A549 (cell line): ENCODE measurements around the gene CAMTA1.

ENCODE experiments used
- CEBPB ChIP-seq, 2 experiments: fragments of >200 bp in 1 of 2; sonication (Bioruptor Twin) in 1 of 2; formaldehyde crosslinking in 1 of 2; IDR thresholded peaks; 2 replicates each; pipeline ENCODE4 v1.6.1; 2012 to 2016
- CTCF ChIP-seq: fragments of >200 bp; sonication (Bioruptor Twin); formaldehyde crosslinking; IDR thresholded peaks from 3 replicates; pipeline ENCODE4 v1.5.1; 2016
- HES2 ChIP-seq: fragments of >200 bp; sonication (Bioruptor Twin); formaldehyde crosslinking; IDR thresholded peaks from 2 replicates; pipeline ENCODE4 v1.6.1; 2016
- JUN ChIP-seq, 2 experiments: fragments of >200 bp; sonication (Bioruptor Twin); formaldehyde crosslinking; IDR thresholded peaks; 2 replicates in 1 of 2; 3 replicates in 1 of 2; pipeline ENCODE4 v1.6.1; 2016 to 2017
- MAFK ChIP-seq: fragments of 450-650 bp; IDR thresholded peaks from 2 replicates; pipeline ENCODE4 v1.6.1; 2014; ENCODE audit not compliant: partially characterized antibody
- MAZ ChIP-seq: fragments of 150-350 bp; IDR thresholded peaks from 2 replicates; pipeline ENCODE4 v1.6.1; 2014; ENCODE audit warnings: antibody characterized with exemption, low read depth, low read length, borderline replicate concordance
- POLR2A ChIP-seq: IDR thresholded peaks from 2 replicates; pipeline ENCODE4 v1.6.1; 2012; ENCODE audit warnings: mild to moderate bottlenecking, low read length
- RNF2 ChIP-seq: fragments of 200-600 bp; sonication (generic); IDR thresholded peaks from 2 replicates; pipeline ENCODE4 v1.6.1; 2016; ENCODE audit warnings: low read depth, mild to moderate bottlenecking, antibody characterized with exemption, moderate library complexity, borderline replicate concordance
- SMC3 ChIP-seq: fragments of >200 bp; sonication (Bioruptor Twin); formaldehyde crosslinking; IDR thresholded peaks from 3 replicates; pipeline ENCODE4 v1.6.1; 2018; ENCODE audit warnings: inconsistent platforms
- ZFP36 ChIP-seq: fragments of 450-650 bp; IDR thresholded peaks from 2 replicates; pipeline ENCODE4 v1.6.1; 2014; ENCODE audit warnings: borderline replicate concordance; ENCODE audit not compliant: partially characterized antibody
- ZSCAN20 ChIP-seq: fragments of 250-450 bp; sonication (Bioruptor Pico); IDR thresholded peaks from 2 replicates; pipeline ENCODE4 v1.8.0; 2022; ENCODE audit warnings: mild to moderate bottlenecking, moderate library complexity
- TF ChIP-seq, protein P1 (sequence below): fragments of >200 bp; sonication (Bioruptor Twin); formaldehyde crosslinking; IDR thresholded peaks from 3 replicates; pipeline ENCODE4 v1.6.1; 2016
- TF ChIP-seq, protein P2 (sequence below): fragments of 200-600 bp; sonication (generic); IDR thresholded peaks from 2 replicates; pipeline ENCODE4 v1.6.1; 2016; ENCODE audit warnings: antibody characterized with exemption, mild to moderate bottlenecking, moderate library complexity

- TF ChIP-seq, protein P1, sequence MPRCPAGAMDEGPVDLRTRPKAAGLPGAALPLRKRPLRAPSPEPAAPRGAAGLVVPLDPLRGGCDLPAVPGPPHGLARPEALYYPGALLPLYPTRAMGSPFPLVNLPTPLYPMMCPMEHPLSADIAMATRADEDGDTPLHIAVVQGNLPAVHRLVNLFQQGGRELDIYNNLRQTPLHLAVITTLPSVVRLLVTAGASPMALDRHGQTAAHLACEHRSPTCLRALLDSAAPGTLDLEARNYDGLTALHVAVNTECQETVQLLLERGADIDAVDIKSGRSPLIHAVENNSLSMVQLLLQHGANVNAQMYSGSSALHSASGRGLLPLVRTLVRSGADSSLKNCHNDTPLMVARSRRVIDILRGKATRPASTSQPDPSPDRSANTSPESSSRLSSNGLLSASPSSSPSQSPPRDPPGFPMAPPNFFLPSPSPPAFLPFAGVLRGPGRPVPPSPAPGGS, result no peak
- no peak for TF ChIP-seq CTCF
- no peak for TF ChIP-seq ZFP36
- no peak for TF ChIP-seq CEBPB (IDR thresholded peaks at IDR 0.05)
- TF ChIP-seq SMC3, result no peak
- TF ChIP-seq MAFK, result no peak
- no peak for TF ChIP-seq POLR2A
- TF ChIP-seq RNF2, result no peak
- no peak for TF ChIP-seq JUN (IDR thresholded peaks at IDR 0.05)
- no peak for TF ChIP-seq HES2
- no peak for TF ChIP-seq MAZ
- no peak for TF ChIP-seq ZSCAN20 (CRISPR knock-in tag)
- TF ChIP-seq, protein P2, sequence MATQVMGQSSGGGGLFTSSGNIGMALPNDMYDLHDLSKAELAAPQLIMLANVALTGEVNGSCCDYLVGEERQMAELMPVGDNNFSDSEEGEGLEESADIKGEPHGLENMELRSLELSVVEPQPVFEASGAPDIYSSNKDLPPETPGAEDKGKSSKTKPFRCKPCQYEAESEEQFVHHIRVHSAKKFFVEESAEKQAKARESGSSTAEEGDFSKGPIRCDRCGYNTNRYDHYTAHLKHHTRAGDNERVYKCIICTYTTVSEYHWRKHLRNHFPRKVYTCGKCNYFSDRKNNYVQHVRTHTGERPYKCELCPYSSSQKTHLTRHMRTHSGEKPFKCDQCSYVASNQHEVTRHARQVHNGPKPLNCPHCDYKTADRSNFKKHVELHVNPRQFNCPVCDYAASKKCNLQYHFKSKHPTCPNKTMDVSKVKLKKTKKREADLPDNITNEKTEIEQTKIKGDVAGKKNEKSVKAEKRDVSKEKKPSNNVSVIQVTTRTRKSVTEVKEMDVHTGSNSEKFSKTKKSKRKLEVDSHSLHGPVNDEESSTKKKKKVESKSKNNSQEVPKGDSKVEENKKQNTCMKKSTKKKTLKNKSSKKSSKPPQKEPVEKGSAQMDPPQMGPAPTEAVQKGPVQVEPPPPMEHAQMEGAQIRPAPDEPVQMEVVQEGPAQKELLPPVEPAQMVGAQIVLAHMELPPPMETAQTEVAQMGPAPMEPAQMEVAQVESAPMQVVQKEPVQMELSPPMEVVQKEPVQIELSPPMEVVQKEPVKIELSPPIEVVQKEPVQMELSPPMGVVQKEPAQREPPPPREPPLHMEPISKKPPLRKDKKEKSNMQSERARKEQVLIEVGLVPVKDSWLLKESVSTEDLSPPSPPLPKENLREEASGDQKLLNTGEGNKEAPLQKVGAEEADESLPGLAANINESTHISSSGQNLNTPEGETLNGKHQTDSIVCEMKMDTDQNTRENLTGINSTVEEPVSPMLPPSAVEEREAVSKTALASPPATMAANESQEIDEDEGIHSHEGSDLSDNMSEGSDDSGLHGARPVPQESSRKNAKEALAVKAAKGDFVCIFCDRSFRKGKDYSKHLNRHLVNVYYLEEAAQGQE, result no peak
These were observed 328.6 kb downstream of the CAMTA1 start for GRCh38 chr1:7113822-7114221.
